AG04450 (cell line): Measurements from ENCODE around the gene SERTAD3. TPM values are rescaled to one million over a fixed set of nuclear protein-coding genes. Genes with fewer than 3 reads are reported as not detected.

Source experiments
- CTCF ChIA-PET: fragments of 300-600, 350-600 bp; formaldehyde crosslinking; extraction: SDS; loops from one replicate; lab custom pipeline; 2022; ENCODE audit warnings: antibody characterized with exemption, inconsistent platforms; lab: Charles Lee
- POLR2A ChIA-PET: fragments of 350-600 bp; formaldehyde crosslinking; extraction: SDS; loops from one replicate; lab custom pipeline; 2021; ENCODE audit warnings: antibody characterized with exemption, inconsistent platforms; lab: Yijun Ruan, JAX
- DNase-seq: peaks from one replicate; pipeline ENCODE4 v3.0.0-alpha.2; 2011; ENCODE audit warnings: low read depth, low spot score
- H3K27ac ChIP-seq: one replicate; pipeline ENCODE4 v1.5.1; 2012; ENCODE audit warnings: low read depth, low read length, control low read depth
- H3K27me3 ChIP-seq: one replicate; pipeline ENCODE4 v1.6.0; 2012; ENCODE audit warnings: low read length; ENCODE audit not compliant: control insufficient read depth, insufficient read depth
- H3K4me3 ChIP-seq: 2 replicates; pipeline ENCODE4 v1.5.1; 2011; ENCODE audit warnings: mild to moderate bottlenecking, low read depth, low read length, control low read depth
- H3K9me3 ChIP-seq: 2 replicates; pipeline ENCODE4 v1.5.1; 2012; ENCODE audit warnings: low read length; ENCODE audit not compliant: control insufficient read depth, insufficient read depth
- CTCF ChIP-seq: IDR thresholded peaks from 2 replicates; pipeline ENCODE4 v1.5.1; 2011; ENCODE audit warnings: low read depth, low read length, control low read depth, inconsistent platforms
- polyA plus RNA-seq: library from polyadenylated mRNA; depleted of rRNA; stranded (reverse); fragments of >200 nt; gene quantifications from 2 replicates; pipeline ENCODE4 v1.2.3, GENCODE V29; 2011

The SERTAD3 gene
- polyA plus RNA-seq, 1 experiment = 16.1 TPM

- Histone ChIP-seq H3K4me3 (no peak overlapping the region), H3K27me3 (no peaks in the 10 kb centered on the region), H3K27ac (no peak overlapping the region), H3K9me3 (no peaks in the 10 kb centered on the region)
- no peak for TF ChIP-seq CTCF
- POLR2A ChIA-PET = interaction anchor here (0.6 to 1.3 kb wide), 3 partner anchors 9 to 26 kb away, joined by 3 to 9 read pairs (median 6); no protein-coding TSS in a partner anchor
- no peak for DNase-seq
- CTCF ChIA-PET = interaction anchor here (0.7 to 6.3 kb wide), 2 partner anchors 13 to 58 kb away, joined by 3 to 49 read pairs; partner anchors contain the start of gene BLVRB
Observed at GRCh38 chr19:40452016-40452415, 7.9 kb upstream of the SERTAD3 start.

GRCh38 chr19:40450664-40451063 lies 6.5 kb upstream of the SERTAD3 start:
- Histone ChIP-seq H3K27ac (no peak overlapping the region), H3K9me3 (no peaks in the 10 kb centered on the region), H3K4me3 (no peak overlapping the region), H3K27me3 (no peaks in the 10 kb centered on the region)
- CTCF ChIA-PET = interaction anchor here (0.8 kb wide), 1 partner anchor 14 kb away, joined by 4 read pairs; no protein-coding TSS in a partner anchor
- no peak for TF ChIP-seq CTCF
- POLR2A ChIA-PET = no interaction called here
- no peak for DNase-seq

- no peak overlapping the region for H3K4me3 ChIP-seq
- TF ChIP-seq CTCF = no peak
- H3K27ac ChIP-seq = no peak overlapping the region
- no peaks in the 10 kb centered on the region for H3K27me3 ChIP-seq
- no peak for DNase-seq
- no peaks in the 10 kb centered on the region for H3K9me3 ChIP-seq
- ChIA-PET CTCF (interaction anchor here (1.2 to 1.4 kb wide), 2 partner anchors 14 to 29 kb away, joined by 3 read pairs; no protein-coding TSS in a partner anchor), POLR2A (no interaction called here)
Observed at GRCh38 chr19:40449506-40449905, 5.4 kb upstream of the SERTAD3 start.

GRCh38 chr19:40446263-40446784 lies 2.2 kb upstream of the SERTAD3 start:
- H3K27ac ChIP-seq = no peak overlapping the region

More at GRCh38 chr19:40446263-40446784, 2.2 kb upstream of the SERTAD3 start:
- no peaks in the 10 kb centered on the region for H3K9me3 ChIP-seq
- no peaks in the 10 kb centered on the region for H3K27me3 ChIP-seq
- ChIA-PET POLR2A (no interaction called here), CTCF (no interaction called here)
- TF ChIP-seq CTCF = no peak
- H3K4me3 ChIP-seq = no peak overlapping the region
- DNase-seq = no peak
